Measurements from ENCODE around the gene CD7.

The CD7 gene

DNA sequence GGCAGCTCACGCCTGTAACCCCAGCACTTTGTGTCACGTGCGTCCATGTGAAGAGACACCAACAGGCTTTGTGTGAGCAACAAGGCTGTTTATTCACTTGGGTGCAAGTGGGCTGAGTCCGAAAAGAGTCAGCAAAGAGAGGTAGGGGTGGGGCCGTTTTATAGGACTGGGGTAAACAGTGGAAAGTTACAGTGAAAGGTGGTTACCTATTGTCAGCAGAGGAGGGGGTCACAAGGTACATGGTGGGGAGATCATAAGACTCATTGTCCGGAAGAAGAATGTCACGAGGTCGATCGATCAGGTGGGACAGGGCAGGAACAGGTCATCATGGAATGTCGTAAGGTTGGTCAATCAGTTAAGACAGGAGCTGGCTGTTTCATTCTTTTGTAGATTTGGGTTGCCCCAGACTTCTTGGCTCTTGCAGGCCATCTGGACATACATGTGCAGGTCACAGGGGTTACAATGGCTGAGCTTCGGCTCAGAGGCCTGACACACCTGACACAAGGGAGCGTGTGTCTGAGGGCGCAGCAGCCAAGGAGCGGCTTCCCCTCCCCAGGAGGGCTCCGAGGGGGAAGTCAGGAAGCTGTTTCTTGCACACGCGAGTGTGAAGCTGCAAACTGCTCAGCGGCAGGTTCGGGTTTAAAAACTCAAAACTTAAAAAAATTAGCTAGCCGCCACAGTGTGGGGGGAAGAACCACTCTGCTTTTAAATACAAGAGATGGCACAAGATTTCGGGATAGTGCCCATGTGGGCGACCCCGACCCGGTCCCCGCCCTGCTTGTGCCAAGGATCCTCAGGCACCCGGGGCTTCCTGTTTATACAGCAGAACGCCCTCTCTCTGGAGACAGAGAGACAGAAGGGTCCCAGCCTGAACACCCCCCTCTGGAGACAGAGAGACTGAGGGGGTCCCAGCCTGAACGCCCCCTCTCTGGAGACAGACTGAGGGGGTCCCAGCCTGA lies 29.2 kb upstream of the CD7 start:
- no peak for DNase-seq

DNA sequence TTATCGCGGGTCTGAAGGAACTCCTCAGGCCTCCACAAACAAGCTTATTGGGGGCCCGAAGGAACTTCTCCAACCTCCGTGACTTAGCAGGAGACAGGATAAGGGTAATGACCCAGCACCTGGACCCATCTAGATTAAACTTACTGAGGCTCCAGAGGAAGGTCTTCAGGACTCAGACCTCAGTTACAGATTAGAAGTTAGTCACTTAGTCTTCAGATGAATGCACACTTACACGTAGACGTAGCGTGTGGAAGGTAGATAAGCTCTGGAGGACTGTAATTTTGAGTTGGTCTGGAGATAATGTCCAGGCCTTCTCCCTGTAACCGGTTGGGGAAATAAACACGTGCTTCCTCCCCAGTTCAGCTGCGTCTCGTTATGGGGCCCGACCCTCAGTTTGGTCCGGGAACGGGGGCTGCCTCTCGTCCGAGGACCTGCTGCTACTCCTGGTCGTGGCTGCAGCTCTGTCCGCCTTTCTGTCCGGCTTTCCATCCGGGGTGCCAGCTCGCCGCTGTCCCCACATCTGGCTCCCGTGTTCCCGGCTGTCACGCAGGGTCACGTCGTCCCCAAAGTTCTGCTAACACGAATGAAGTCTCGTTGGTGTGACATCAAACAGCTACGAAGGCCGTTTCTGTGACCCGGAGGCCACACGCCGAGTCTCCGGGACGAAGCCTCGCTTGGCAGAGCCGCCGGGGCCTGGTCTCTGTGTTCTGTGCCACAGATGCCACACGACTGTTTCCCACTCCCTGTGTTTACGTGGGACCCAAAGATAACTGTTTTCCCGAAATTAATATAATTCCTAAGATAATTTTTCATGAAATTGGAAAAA lies 28.0 kb upstream of the CD7 start:
- no peak for DNase-seq

DNA sequence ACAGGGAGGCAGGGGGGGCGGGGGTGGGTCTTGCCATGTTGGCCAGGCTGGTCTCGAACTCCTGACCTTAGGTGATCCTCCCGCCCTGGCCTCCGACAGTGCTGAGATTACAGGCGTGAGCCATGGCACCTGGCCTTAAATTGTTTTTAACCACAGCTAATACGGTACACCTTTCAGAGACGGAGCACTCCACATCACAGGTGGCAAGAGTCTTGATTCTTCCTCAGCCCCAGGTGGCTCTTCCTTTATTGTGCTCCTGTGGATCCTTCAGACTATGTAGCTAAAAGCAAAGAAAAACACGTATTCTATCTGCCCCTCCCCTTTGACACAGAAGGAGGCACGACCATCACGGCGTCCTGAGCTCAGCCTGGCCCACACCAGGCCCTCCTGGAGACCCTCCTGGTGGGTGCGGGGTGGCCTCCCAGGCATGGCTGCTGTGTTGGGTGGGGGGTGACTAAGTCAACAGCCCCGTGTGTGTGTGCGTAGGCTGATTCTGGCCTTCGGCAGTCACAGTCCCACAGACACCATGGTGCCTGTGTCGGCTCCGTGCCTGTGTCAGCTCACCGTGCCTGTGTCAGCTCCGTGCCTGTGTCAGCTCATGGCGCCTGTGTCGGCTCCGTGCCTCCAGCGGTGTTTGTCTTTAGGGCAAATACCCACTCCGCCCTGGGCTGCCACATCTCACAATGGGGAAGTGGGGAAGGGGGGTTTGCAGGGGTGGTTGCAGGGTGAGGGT lies 26.9 kb upstream of the CD7 start:
- no peak for DNase-seq

DNA sequence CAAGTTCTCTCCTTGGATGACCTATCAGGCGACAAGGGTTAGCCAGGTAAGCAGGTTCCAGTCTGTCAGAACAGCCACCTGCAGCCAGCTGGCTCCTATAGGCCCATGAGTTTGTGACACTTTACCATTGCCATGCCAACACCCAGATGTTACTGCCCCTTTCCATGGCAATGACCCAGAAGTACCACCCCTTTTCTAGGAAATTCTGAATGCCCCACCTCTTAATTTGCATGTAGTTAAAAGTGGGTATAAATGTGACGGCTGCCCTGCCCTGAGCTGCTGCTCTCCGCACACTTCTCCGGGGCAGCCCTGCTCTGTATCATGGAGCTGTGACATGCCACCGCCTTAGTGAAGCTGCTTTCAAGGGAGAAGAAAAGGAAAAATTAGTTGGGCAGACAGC lies 26.2 kb upstream of the CD7 start:
- DNase-seq = no peak

DNA sequence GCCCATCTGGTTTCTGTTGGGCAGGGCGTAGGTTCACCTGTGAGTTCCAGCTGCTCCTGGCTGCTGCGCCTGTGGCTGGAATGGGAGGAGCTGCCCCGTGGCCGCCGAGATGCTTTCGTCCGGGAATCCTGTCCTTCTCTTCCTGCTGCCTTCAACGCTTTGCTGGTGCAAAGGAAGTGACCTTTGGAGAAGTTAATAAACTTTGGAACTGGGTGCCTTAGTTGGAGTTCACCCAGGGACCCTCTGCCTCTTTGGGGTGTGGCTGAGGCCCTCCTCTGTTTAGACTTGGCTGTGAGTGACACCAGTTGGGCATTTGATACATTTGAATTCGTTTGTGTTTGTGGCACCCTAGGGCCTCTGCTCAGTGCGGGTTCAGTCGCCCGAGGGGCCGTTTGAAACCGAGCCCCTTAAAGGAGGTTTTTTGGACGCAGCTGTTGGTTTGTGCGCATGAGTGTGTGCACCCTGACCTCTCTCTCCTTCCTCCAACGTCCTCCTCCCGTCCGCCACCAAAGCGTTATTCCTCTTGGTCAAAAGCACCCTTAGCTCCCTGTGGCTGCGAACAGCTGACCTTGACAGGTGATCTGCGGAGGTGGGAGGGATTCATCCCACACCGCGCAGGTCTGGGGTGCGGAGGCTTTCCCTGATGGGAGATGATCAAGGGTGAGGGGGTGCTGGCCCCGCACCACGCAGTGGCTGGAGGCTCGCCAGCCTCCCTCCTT lies 25.1 kb upstream of the CD7 start:
- no peak for DNase-seq

DNA sequence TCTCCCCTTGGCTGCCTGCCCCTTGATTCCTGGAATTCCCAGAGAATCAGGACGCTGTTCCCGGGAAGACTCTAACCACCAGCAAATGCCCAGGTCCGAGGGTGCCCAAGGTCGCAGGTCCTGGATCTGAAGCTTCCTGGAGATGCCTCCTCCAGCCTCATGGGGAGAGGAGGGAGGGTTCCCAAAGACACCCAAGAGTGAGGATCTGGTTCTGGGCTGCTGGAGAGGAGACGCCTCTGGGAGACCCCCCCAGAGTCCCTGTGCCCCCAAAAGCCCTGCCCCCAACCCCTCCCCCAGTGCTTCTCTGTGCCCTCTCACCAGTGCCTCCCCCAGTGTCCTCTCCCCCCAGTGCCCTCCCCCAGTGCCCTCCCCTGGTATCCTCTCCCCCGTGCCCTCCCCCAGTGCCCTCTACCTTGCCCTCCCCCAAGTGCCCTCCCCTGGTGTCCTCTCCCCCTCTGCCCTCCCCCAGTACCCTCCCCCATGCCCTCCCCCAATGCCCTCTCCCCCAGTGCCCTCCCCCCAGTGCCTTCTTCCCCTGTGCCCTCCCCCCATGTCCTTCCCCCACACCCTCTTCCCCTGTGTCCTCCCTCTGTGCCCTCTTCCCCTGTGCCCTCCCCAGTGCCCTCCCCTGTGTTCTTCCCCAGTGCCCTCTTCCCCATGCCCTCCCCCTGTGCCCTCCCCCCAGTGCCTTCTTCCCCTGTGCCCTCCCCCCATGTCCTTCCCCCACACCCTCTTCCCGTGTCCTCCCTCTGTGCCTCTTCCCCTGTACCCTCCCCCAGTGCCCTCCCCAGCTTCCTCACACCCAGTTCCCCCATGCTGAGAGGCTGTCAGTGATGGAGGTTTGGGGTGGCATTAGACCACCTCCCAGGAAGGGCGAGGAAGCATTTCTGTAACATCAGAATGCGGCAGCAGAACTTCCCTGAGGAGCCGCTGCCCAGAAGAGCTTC lies 22.5 kb upstream of the CD7 start:
- DNase-seq = no peak

DNA sequence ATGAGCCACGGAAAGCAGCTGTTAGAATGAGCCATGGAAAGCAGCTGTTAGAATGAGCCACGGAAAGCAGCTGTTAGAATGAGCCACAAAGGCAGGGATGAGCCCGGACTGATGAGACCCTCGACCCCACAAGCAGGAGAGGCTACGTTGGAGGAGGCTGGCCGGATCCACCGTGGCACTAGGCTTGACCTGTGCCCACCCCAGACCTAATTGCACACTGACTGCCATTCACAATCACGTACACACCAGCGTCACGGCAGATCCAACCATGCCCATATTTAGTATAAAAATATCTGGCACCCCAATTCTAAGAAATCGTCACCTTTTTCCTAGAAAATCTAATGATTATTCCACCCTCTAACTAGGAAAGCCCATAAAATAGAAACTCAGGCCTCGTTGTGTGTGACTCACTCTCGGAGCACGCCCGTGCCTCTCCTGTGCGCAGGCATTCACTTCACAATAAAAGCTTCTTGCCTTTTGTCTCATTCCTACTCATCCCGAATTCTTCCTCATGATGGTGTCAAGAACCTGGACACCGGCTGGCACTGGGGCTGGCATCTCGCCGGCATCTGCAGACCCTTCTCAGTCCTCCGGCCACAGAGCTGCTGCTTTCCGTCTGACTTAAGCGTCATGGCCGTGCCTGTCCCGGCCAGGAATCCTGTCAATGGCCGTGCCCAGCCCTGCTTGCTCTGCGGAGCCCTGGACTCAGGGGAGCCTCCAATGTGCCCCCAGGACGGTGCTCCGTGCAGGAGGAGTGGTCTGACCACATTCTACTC lies 21.6 kb upstream of the CD7 start:
- no peak for DNase-seq

DNA sequence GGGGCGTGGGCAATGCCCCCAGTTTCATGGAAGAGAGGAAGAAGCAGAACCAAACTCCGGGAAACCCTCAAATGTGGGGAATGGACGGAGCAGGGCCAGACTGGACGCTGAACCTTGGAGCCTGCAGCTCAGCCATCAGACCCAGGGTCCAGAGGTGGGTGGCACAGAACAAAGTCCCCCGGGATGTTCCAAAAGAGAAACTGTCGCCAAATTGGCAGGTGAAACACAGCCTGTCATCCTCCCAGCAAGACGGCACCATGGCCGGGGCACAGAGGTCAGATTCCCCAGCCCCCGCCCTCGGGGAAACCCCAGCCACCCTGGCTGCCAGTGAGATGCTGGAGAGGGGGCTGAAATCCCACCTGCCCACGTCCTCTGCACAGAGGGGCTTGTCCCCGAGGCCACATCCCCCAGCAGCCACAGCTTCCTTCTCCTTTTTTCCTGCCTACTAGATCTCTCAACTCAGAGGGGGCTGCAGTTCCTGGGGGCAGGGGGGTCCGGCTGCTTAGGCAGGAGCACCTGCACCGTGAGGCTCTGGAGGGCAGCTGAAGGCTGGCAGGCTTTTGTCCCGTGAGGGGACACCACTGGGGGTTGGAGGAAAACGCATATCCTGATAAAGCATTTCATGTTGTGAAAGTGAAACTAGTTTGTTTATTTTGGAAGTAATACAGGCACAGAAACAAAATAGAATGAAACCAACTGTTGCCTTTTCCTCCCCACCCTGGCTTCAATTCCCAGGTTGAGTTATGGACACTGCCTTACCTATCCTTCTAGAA lies 17.4 kb upstream of the CD7 start:
- DNase-seq = no peak

DNA sequence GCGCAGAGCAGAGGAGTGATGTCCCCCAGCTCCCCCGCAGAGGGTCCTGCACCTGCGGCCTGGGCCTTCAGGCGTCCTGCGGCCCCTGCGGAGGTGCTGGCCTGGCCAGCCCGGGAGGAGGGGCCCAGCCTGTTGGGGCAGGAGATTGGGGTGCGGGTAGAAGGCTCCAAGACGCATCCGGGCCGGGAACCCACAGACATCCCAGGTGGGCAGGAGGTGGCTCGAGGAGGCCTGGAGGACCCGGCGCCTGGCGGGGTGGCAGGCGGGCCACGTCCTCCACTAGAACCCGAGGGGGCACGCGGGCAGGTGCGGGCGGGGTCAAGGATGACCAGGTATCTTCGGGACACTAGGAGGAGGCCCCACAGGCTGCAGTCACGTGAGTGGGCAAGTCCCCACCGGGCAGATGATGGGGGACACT lies 16.8 kb upstream of the CD7 start:
- no peak for DNase-seq

DNA sequence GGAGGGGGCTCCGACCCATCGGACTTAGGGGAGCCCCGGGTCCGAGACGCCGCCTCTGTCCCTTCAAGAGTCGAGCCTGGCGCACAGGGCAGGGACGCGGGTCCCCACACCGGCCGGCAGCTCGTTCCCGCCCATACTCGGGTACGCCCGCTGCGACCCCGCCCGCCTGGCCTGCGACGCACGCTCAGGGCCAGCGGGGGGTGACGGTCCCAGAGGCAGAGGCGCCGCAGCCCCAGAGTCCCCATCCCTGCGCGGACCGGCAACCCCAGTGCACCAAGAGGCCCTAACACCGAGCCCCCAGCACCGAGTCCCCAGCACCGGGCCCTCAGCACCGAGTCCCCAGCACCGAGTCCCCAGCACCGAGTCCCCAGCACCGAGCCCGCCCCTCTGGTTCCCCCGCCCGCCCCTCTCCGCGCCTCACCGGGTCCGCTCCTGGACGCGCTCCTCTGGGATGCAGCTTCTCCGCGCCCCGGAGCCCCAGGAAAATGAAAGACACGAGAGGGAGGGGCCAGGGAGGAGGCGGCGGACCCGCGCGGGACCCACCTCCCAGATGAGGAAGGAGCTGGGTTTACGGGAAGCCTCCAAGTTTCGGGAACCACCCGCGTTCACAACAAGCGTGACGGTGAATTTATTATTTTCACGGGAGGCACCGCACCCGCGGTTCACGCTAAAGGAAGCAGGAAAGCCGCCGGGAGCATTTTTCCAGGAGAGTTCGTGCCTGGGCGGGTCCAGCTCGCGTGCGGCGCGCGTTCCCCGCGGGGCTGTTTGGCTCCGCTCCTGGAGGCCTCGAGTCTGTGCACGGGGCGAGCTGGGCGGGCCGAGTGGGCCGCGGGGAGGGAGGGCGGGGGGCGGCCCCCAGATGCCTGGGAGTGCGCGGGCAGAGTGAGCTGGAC lies 16.1 kb upstream of the CD7 start, which contains the start of gene SECTM1:
Gene SECTM1 (minus strand): TSS at position 488 of the 893 bp plus-strand sequence. CDS start 6,526 bp downstream, outside the sequence.
- DNase-seq = no peak

DNA sequence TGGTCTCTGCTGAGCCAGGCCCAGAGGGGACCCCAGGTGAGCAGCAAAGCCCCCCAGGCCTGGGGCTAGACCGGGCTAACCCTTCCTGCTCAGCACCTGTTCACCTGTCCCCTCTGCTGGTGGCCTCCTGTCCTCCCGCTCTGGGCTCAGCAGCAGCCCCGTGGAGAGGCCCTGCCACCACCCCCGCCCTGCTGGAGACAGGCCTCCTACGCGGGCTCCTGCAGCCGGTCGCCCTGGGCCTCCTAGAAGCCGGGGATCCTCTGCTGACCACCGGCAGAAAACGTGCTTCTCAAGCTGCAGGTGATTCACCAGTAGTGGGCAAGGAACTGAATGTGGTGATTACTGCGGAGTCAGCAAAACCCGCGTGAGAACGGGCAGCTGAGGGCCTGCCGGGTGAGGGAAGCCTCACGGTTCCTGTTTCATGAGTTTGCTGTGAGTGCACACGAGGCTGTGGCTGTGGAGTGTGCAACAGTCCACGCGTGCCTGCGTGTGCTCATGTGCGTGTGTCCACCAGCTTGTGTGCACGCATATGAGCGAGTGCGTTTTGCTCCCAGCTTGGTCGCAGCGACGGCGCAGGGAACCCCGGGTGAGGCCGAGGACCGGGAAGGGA lies 15.4 kb upstream of the CD7 start:
- no peak for DNase-seq

DNA sequence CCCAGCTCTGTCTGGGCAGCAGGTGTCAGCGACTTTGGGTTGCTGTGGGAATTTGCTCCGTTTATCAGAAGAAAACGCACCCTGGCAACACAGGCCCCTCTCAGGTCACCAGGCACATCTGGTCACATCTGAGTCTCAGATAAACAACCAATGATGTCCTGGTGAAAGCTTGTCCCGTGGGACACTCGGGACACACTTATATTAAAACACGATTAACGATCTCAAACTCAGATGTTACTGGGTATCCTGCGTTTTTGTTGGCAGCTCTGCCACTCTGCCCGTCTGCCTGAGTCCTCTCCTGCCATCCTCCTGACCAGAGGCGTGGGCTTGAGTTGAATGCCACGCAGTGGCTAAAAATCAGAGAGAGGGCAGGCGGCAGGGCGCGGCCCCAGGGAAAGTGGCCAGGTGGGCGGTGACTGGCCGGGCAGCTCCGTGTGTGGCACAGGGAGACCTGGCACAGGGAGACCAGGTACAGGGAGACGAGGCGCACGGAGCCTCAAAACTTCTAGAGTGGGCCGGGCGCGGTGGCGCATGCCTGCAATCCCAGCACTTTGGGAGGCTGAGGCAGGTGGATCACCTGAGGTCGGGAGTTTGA lies 14.0 kb upstream of the CD7 start:
- no peak for DNase-seq

DNA sequence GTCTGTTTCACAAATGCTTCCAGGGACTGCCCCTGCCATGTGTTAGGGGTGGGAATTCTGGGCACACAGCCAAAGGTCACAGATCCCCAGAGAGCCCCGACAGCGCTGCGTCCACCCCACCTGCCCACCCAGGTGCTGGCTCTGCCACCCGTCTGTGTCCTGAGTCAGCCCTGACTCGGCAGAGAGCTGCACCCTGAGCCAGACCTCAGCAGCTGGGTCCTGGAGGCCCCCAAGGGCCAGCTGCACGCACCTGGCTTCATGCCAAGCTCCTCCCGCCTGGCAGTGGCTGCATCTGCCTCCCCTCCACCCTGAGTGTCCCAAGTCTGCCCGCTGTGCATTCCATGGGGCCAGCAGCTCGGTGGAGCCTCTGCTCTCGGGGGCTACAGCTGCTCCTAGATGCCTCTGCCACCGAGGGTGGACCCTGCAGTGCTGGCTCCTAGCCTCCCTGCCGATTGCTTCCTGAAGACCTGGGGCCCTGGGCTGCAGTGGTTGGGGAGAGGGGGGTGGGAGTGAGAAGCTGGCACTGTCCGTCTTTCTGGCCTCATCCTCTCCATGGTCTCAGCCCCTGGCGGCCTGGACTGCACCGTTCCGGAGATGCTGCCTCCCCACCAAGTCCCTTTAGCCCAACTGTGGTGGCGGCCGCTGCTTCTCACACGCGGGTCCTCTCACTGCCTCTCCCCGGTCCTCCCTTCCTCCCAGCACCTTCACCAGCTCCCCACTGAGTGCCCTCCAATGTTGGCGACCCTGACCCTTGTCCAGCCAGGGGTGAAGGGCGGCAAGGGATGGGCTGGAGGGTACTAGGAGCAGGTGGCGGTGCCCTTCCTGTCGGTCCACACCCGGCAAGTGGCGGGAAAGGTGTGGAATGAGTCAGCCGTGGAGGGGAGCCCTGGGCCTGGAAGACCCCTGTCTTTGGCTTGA lies 13.2 kb upstream of the CD7 start:
- DNase-seq = no peak

DNA sequence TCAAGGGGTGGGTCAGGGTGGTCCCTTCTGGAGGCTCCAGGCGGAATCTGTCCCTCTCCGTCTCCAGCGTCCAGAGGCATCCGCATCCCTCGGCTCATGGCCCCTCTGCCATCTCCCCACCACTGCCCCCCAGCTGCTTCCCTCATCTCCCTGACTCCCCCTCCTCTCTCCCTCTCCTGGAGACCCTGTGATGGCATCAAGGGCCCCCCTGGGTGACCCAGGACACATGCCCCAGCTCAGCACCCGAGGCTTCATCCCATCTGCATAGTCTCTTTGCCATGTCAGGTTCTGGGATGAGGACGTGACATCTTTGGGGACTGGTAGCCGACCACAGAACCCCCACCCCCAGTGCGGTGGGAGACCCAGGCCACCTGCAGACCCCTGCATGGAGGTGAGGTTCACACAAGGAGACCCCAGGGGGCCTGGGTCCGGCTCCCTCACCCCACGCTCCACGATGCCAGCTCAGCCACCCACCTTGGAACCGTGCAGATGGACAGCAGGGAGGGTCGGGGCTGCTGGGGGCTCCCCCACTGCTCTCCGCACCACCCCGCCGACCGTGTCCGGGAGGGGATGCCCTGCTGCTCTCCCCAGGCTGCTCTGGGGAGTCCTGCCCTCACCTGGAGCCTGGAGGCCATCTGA lies 12.4 kb upstream of the CD7 start:
- DNase-seq = no peak

DNA sequence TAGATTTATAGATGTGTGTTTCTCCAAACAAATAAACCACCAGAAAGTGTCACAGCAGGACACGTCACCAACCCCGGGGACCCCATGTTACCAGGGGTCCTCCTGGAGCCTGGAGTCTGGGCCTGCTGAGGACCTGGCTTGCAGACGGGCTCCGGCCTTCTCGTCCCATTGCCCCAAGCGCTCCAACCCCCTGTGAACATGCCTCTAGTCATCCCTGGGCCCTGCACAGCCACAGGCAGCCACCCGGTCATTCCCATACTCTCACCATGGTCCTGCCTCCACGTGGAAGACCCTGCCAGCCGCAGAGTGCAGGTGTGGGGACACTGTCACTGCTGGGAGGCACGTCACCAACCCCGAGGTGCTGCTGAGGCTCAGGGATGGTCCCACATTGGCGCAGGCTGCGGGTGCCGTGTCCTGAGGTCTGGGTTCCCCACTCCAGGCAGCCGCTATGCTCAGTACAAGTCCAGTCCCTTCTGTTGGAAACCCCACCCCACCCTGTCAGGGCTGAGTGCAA lies 11.6 kb upstream of the CD7 start:
- no peak for DNase-seq
